Measurements from ENCODE around the gene DPP10.

Gene DPP10

GRCh38 chr2:115285416-115285815 lies 843.0 kb downstream of the DPP10 start:
- DNase-seq (ENCODE audit: low read depth), result no peak

- no peak for DNase-seq (ENCODE audit: low read depth)
Measured at GRCh38 chr2:115290478-115290877, 848.0 kb downstream of the DPP10 start.

GRCh38 chr2:115292742-115293141 lies 850.3 kb downstream of the DPP10 start:
- DNase-seq (ENCODE audit: low read depth), result no peak

GRCh38 chr2:115294999-115295398 lies 852.6 kb downstream of the DPP10 start:
- no peak for DNase-seq (ENCODE audit: low read depth)

GRCh38 chr2:115297056-115297455 lies 854.6 kb downstream of the DPP10 start:
- DNase-seq (ENCODE audit: low read depth), result no peak

GRCh38 chr2:115299199-115299598 lies 856.8 kb downstream of the DPP10 start:
- DNase-seq (ENCODE audit: low read depth), result no peak

GRCh38 chr2:115305712-115306111 lies 863.3 kb downstream of the DPP10 start:
- DNase-seq (ENCODE audit: low read depth), result no peak

- DNase-seq (ENCODE audit: low read depth), result no peak
Measured at GRCh38 chr2:115314119-115314518, 871.7 kb downstream of the DPP10 start.

GRCh38 chr2:115327061-115327460 lies 884.6 kb downstream of the DPP10 start:
- no peak for DNase-seq (ENCODE audit: low read depth)

- no peak for DNase-seq (ENCODE audit: low read depth)
Measured at GRCh38 chr2:115359550-115359949, 917.1 kb downstream of the DPP10 start.

GRCh38 chr2:115364093-115364492 lies 921.7 kb downstream of the DPP10 start:
- no peak for DNase-seq (ENCODE audit: low read depth)

- DNase-seq (ENCODE audit: low read depth), result no peak
Measured at GRCh38 chr2:115369400-115369799, 927.0 kb downstream of the DPP10 start.

- DNase-seq (ENCODE audit: low read depth), result no peak
Measured at GRCh38 chr2:115374981-115375380, 932.5 kb downstream of the DPP10 start.

GRCh38 chr2:115384399-115384798 lies 942.0 kb downstream of the DPP10 start:
- DNase-seq (ENCODE audit: low read depth), result no peak

- DNase-seq (ENCODE audit: low read depth), result no peak
Measured at GRCh38 chr2:115386465-115386864, 944.0 kb downstream of the DPP10 start.

- DNase-seq (ENCODE audit: low read depth), result no peak
Measured at GRCh38 chr2:115389024-115389423, 946.6 kb downstream of the DPP10 start.

- no peak for DNase-seq (ENCODE audit: low read depth)
Measured at GRCh38 chr2:115389898-115390565, 947.6 kb downstream of the DPP10 start.

GRCh38 chr2:115396579-115396978 lies 954.1 kb downstream of the DPP10 start:
- no peak for DNase-seq (ENCODE audit: low read depth)

GRCh38 chr2:115400940-115401339 lies 958.5 kb downstream of the DPP10 start:
- no peak for DNase-seq (ENCODE audit: low read depth)

- no peak for DNase-seq (ENCODE audit: low read depth)
Measured at GRCh38 chr2:115412501-115412900, 970.1 kb downstream of the DPP10 start.

- DNase-seq (ENCODE audit: low read depth), result no peak
Measured at GRCh38 chr2:115413791-115414190, 971.4 kb downstream of the DPP10 start.

- DNase-seq (ENCODE audit: low read depth), result no peak
Measured at GRCh38 chr2:115414466-115414865, 972.0 kb downstream of the DPP10 start.

GRCh38 chr2:115422004-115422634 lies 979.7 kb downstream of the DPP10 start:
- no peak for DNase-seq (ENCODE audit: low read depth)

- no peak for DNase-seq (ENCODE audit: low read depth)
Measured at GRCh38 chr2:115427436-115427835, 985.0 kb downstream of the DPP10 start.
